ENCODE measurements around the gene BOC. TPM values are rescaled to one million over a fixed set of nuclear protein-coding genes. Genes with fewer than 3 reads are reported as not detected.

Gene BOC
- total RNA-seq, 1 experiment from 2014 or later, result 3.5 TPM

- no peaks in the 10 kb centered on the region for H3K79me1 ChIP-seq (ENCODE audit: insufficient read depth, low read depth, low read length, poor library complexity, severe bottlenecking)
- H4K8ac ChIP-seq (replicated peaks; ENCODE audit: insufficient read length, low read depth, low read length), result no peak overlapping the region
- no peak overlapping the region for H3K4ac ChIP-seq (ENCODE audit: low read depth, low read length)
- no peaks in the 10 kb centered on the region for H3K27me3 ChIP-seq (ENCODE audit: insufficient read depth, low read length)
- DNase-seq, result no peak
- Mint-ChIP-seq H3K4me3 (no peak overlapping the region), H3K36me3 (ENCODE audit: insufficient read depth in 1 of 3, low read depth in 3 of 3) (no peaks in the 10 kb centered on the region), H3K27me3 (ENCODE audit: low read depth) (no peaks in the 10 kb centered on the region; the same call in 1 of the 2 replicates), H3K27ac (no peak overlapping the region), H3K4me1 (peaks cover 43% of the 10 kb centered on the region in 2 experiments), H3K9me3 (no peaks in the 10 kb centered on the region)
- H2BK120ac ChIP-seq (ENCODE audit: low read depth, low read length, poor library complexity, severe bottlenecking), result no peak overlapping the region
- no peak overlapping the region for H4K5ac ChIP-seq (ENCODE audit: insufficient read length, low read depth, low read length)
- no CpG with 5 or more reads among the region's 1 CpG for WGBS (ENCODE audit: extremely low coverage, insufficient read length, low lambda C conversion rate)
- no peaks in the 10 kb centered on the region for H4K20me1 ChIP-seq (ENCODE audit: control insufficient read depth, insufficient read depth, insufficient read length)
- H3K4me1 ChIP-seq (ENCODE audit: insufficient read depth, low read length), result peaks cover 2% of the 10 kb centered on the region
- no peak overlapping the region for H2AK5ac ChIP-seq (ENCODE audit: insufficient read length, low read length)
- H2BK12ac ChIP-seq (ENCODE audit: insufficient read length, low read depth, low read length), result no peak overlapping the region
- H3K79me2 ChIP-seq (ENCODE audit: insufficient read depth, low read length), result no peaks in the 10 kb centered on the region
- H3K27ac ChIP-seq (ENCODE audit: insufficient read length, low read depth, low read length), result no peak overlapping the region
- H3K56ac ChIP-seq (ENCODE audit: insufficient read length, low read depth, low read length), result no peak overlapping the region
- no peak overlapping the region for H3K9ac ChIP-seq (ENCODE audit: extremely low read depth, insufficient read length, low read length)
- no peaks in the 10 kb centered on the region for H3K9me3 ChIP-seq (ENCODE audit: control insufficient read depth, low read depth, low read length)
- no peak overlapping the region for H2BK20ac ChIP-seq (ENCODE audit: low read depth, low read length, poor library complexity, severe bottlenecking)
- H2BK15ac ChIP-seq (ENCODE audit: low read depth, low read length), result no peak overlapping the region
- TF ChIP-seq CTCF (conservative IDR thresholded peaks at IDR 0.05), result no peak
- no peak overlapping the region for H2BK5ac ChIP-seq (ENCODE audit: insufficient read length, low read length)
- H3T11ph ChIP-seq (ENCODE audit: low read length), result no peak overlapping the region
- H3K14ac ChIP-seq (ENCODE audit: insufficient read depth, low read length), result no peak overlapping the region
- no peak overlapping the region for H3K18ac ChIP-seq (ENCODE audit: insufficient read length, low read depth, low read length)
- H3K23ac ChIP-seq (ENCODE audit: insufficient read length, low read depth, low read length), result no peak overlapping the region
- no peak overlapping the region for H4K91ac ChIP-seq (ENCODE audit: insufficient read length, low read depth, low read length)
- no peaks in the 10 kb centered on the region for H3K23me2 ChIP-seq (ENCODE audit: insufficient read length, low read depth, low read length, poor library complexity, severe bottlenecking)
- H2AFZ ChIP-seq (ENCODE audit: low read length), result no peak overlapping the region
- H3K4me2 ChIP-seq (ENCODE audit: insufficient read depth, insufficient read length, low read length), result no peak overlapping the region
Observed at GRCh38 chr3:113227146-113227545, 15.8 kb downstream of the BOC start.
